Lung microvascular endothelial cell (primary cell): Measurements from ENCODE around the gene GDPGP1. TPM values are rescaled to one million over a fixed set of nuclear protein-coding genes. Genes with fewer than 3 reads are reported as not detected.

Experiments
- DNase-seq, 2 donors: peaks; one replicate each; pipeline versions ENCODE4 v3.0.0 to v3.0.0-alpha.2; 2010; ENCODE audit warnings: low read depth in 2 of 2
- total RNA-seq: library from RNA; depleted of rRNA; stranded (reverse); fragments of >200 nt; gene quantifications from 2 replicates; pipeline ENCODE4 v1.2.1, GENCODE V29; 2014

GDPGP1 gene
- total RNA-seq, 1 donor from 2014 or later: 8.7 TPM

GRCh38 chr15:90294601-90295269, 60.7 kb downstream of the GDPGP1 start:
- no peak for DNase-seq

- no peak for DNase-seq
Measured at GRCh38 chr15:90295270-90295648, 61.2 kb downstream of the GDPGP1 start.

Other genes with a start within 250 kb of the GDPGP1 start
- gene ZNF710, start 232.9 kb upstream of the GDPGP1 start, total RNA-seq: 8.5 and 9.9 TPM in 2 replicates
- 48.4 and 71.0 TPM in 2 replicates for gene IDH2, start 131.7 kb upstream of the GDPGP1 start, total RNA-seq
- gene SEMA4B, start 32.9 kb upstream of the GDPGP1 start, total RNA-seq: 4.6 and 11.1 TPM in 2 replicates
- 31.2 and 36.0 TPM in 2 replicates for gene CIB1, start 268 bp upstream of the GDPGP1 start, total RNA-seq
- under 0.01 TPM in 2 replicates for gene TTLL13, start 15.3 kb downstream of the GDPGP1 start, total RNA-seq
- gene NGRN, start 31.5 kb downstream of the GDPGP1 start, total RNA-seq: 45.5 and 91.7 TPM in 2 replicates
- 0.65 and 0.79 TPM in 2 replicates for gene ZNF774, start 118.1 kb downstream of the GDPGP1 start, total RNA-seq
- gene IQGAP1, start 154.0 kb downstream of the GDPGP1 start, total RNA-seq: 128 and 141 TPM in 2 replicates